PC-3 (cell line): ENCODE measurements around the gene DTNB. TPM values are rescaled to one million over a fixed set of nuclear protein-coding genes. Genes with fewer than 3 reads are reported as not detected.

Experiments
- ATAC-seq: fragments of 200-7000 bp; cut with Tn5 transposase; 2 replicates; pipeline ENCODE4 v1.9.1; 2020; ENCODE audit warnings: mild to moderate bottlenecking, moderate library complexity
- BruUV-seq: library from RNA; stranded (reverse); fragments of 400-500 nt; replicated peaks from 2 replicates; lab custom pipeline; 2021; lab: Mats Ljungman, UMichigan
- CTCF ChIA-PET: fragments of 300-600 bp; sonication (Branson Sonifier 250); formaldehyde crosslinking; loops from one replicate; lab custom pipeline; 2022; ENCODE audit warnings: antibody characterized with exemption; lab: Charles Lee
- POLR2A ChIA-PET: fragments of 300-600 bp; sonication (Branson Sonifier 250); formaldehyde crosslinking; loops from one replicate; lab custom pipeline; 2022; ENCODE audit warnings: antibody characterized with exemption; ENCODE audit not compliant: unreplicated experiment; lab: Charles Lee
- DNase-seq: peaks from one replicate; pipeline ENCODE4 v3.0.0-alpha.2; 2015
- H2AFZ ChIP-seq: fragments of 300-600 bp; sonication (generic); 2 replicates; pipeline ENCODE4 v1.6.0; 2016; ENCODE audit warnings: antibody characterized with exemption, low read length
- H3F3A ChIP-seq: fragments of 300-600 bp; sonication (generic); one replicate; pipeline ENCODE4 v1.6.0; 2017; ENCODE audit warnings: antibody characterized with exemption, low read length, control low read depth, mild to moderate bottlenecking; ENCODE audit not compliant: unreplicated experiment
- H3K27ac ChIP-seq: fragments of 300-600 bp; sonication (generic); 2 replicates; pipeline ENCODE4 v1.5.1; 2016; ENCODE audit warnings: mild to moderate bottlenecking, low read length
- H3K27me3 ChIP-seq: fragments of 300-600 bp; sonication (generic); 2 replicates; pipeline ENCODE4 v1.6.1; 2016; ENCODE audit warnings: low read length, mixed read lengths
- H3K36me3 ChIP-seq: fragments of 300-600 bp; sonication (generic); 2 replicates; pipeline ENCODE4 v1.6.1; 2016; ENCODE audit warnings: low read depth, mixed run types, low read length, mixed read lengths
- H3K4me1 ChIP-seq: fragments of 300-600 bp; sonication (generic); 2 replicates; pipeline ENCODE4 v1.5.1; 2016; ENCODE audit warnings: low read length; ENCODE audit not compliant: insufficient read depth
- H3K4me2 ChIP-seq: fragments of 300-600 bp; sonication (generic); 2 replicates; pipeline ENCODE4 v1.6.0; 2016; ENCODE audit warnings: low read length
- H3K4me3 ChIP-seq: fragments of 300-600 bp; sonication (generic); 2 replicates; pipeline ENCODE4 v1.5.1; 2016; ENCODE audit warnings: mild to moderate bottlenecking, low read length, mixed read lengths
- H3K79me2 ChIP-seq: fragments of 300-600 bp; sonication (generic); 2 replicates; pipeline ENCODE4 v1.6.1; 2017; ENCODE audit warnings: low read length, mixed read lengths
- H3K9ac ChIP-seq: fragments of 300-600 bp; sonication (generic); 2 replicates; pipeline ENCODE4 v1.6.0; 2016; ENCODE audit warnings: mild to moderate bottlenecking, low read length
- H3K9me2 ChIP-seq: fragments of 300-600 bp; sonication (generic); replicated peaks from 2 replicates; pipeline ENCODE4 v1.6.1; 2016; ENCODE audit warnings: mixed run types, low read length, mixed read lengths
- H3K9me3 ChIP-seq: fragments of 300-600 bp; sonication (generic); 2 replicates; pipeline ENCODE4 v1.6.1; 2016; ENCODE audit warnings: low read length, mixed read lengths
- H4K20me1 ChIP-seq: fragments of 300-600 bp; sonication (generic); 2 replicates; pipeline ENCODE4 v1.6.1; 2016; ENCODE audit warnings: low read length, mixed read lengths
- CTCF ChIP-seq: fragments of 300-600 bp; sonication (generic); conservative IDR thresholded peaks from 2 replicates; pipeline ENCODE4 v1.5.1; 2017; ENCODE audit warnings: antibody characterized with exemption, low read depth, mild to moderate bottlenecking, low read length
- EZH2 ChIP-seq: fragments of 300-600 bp; sonication (generic); IDR thresholded peaks from one replicate; pipeline ENCODE4 v1.6.1; 2017; ENCODE audit warnings: antibody characterized with exemption, mild to moderate bottlenecking, low read length; ENCODE audit not compliant: unreplicated experiment
- EZH2phosphoT487 ChIP-seq: fragments of 300-600 bp; sonication (generic); IDR thresholded peaks from 2 replicates; pipeline ENCODE4 v1.6.1; 2018; ENCODE audit warnings: mild to moderate bottlenecking, antibody characterized with exemption, low read length, borderline replicate concordance
- intact Hi-C: fragments of 100-400 bp; cut with micrococcal nuclease; formaldehyde crosslinking; loops from 2 replicates; pipeline ENCODE4 v1.9.0; 2023
- total RNA-seq: library from RNA; depleted of rRNA; stranded (reverse); fragments of >200 nt; gene quantifications from 2 replicates; pipeline ENCODE4 v1.2.3, GENCODE V29; 2014

DTNB gene
- total RNA-seq, 1 experiment from 2014 or later = 23.1 TPM

- Histone ChIP-seq H3K27me3 (no peaks in the 10 kb centered on the region), H4K20me1 (no peaks in the 10 kb centered on the region), H3K9me3 (no peaks in the 10 kb centered on the region), H3K9ac (no peak overlapping the region), H3K4me2 (no peak overlapping the region), H3K4me1 (peaks cover 9% of the 10 kb centered on the region), H3K4me3 (no peak overlapping the region), H3K36me3 (no peaks in the 10 kb centered on the region), H2AFZ (no peak overlapping the region), H3F3A (no peaks in the 10 kb centered on the region), H3K79me2 (no peaks in the 10 kb centered on the region), H3K27ac (no peak overlapping the region), H3K9me2 (no peaks in the 10 kb centered on the region)
- CTCF ChIA-PET = no interaction called here
- ATAC-seq (no peak), DNase-seq (no peak)
- no TSS peak for BruUV-seq
- POLR2A ChIA-PET = no interaction called here
- intact Hi-C loops = no loop called here
- TF ChIP-seq EZH2phosphoT487 = no peak
- no peak for TF ChIP-seq EZH2
- TF ChIP-seq CTCF = no peak
These were observed 303.5 kb downstream of the DTNB start for GRCh38 chr2:25369876-25370275.

GRCh38 chr2:25369439-25369838 lies 303.9 kb downstream of the DTNB start:
- H3K4me2 ChIP-seq = no peak overlapping the region

More at GRCh38 chr2:25369439-25369838, 303.9 kb downstream of the DTNB start:
- CTCF ChIA-PET = no interaction called here
- Histone ChIP-seq H2AFZ (no peak overlapping the region), H3K27me3 (no peaks in the 10 kb centered on the region), H3K4me3 (no peak overlapping the region), H3K27ac (no peak overlapping the region), H3K36me3 (no peaks in the 10 kb centered on the region), H3K4me1 (peaks cover 12% of the 10 kb centered on the region), H3K9ac (no peak overlapping the region), H4K20me1 (no peaks in the 10 kb centered on the region), H3K9me3 (no peaks in the 10 kb centered on the region), H3K9me2 (no peaks in the 10 kb centered on the region), H3F3A (no peaks in the 10 kb centered on the region), H3K79me2 (no peaks in the 10 kb centered on the region)
- intact Hi-C loops = no loop called here
- POLR2A ChIA-PET = no interaction called here
- TF ChIP-seq EZH2phosphoT487 (no peak), CTCF (no peak), EZH2 (no peak)
- ATAC-seq (no peak), DNase-seq (no peak)
- BruUV-seq = no TSS peak
